GM12878 (cell line): ENCODE results near the gene MBD3. TPM values are rescaled to one million over a fixed set of nuclear protein-coding genes. Genes with fewer than 3 reads are reported as not detected.

Experiments
- ATAC-seq: fragments of 200-7000 bp; cut with Tn5 transposase; 3 replicates; pipeline ENCODE4 v1.9.1; 2020; ENCODE audit warnings: mild to moderate bottlenecking, moderate library complexity
- BruUV-seq: library from RNA; stranded (reverse); fragments of 400-500 nt; replicated peaks from 2 replicates; lab custom pipeline; 2021; lab: Mats Ljungman, UMichigan
- CTCF ChIA-PET: fragments of 300-600 bp; sonication (Branson Sonifier 250); formaldehyde crosslinking; extraction: SDS; loops from one replicate; lab custom pipeline; 2021; ENCODE audit warnings: inconsistent platforms; lab: Yijun Ruan, JAX
- POLR2A ChIA-PET: fragments of 350-600 bp; formaldehyde crosslinking; extraction: SDS; loops from one replicate; lab custom pipeline; 2021; ENCODE audit warnings: inconsistent platforms; lab: Charles Lee
- RAD21 ChIA-PET: fragments of 300-600 bp; sonication (Branson Sonifier 250); formaldehyde crosslinking; loops from one replicate; lab custom pipeline; 2023; ENCODE audit warnings: antibody characterized with exemption; ENCODE audit not compliant: unreplicated experiment; lab: Charles Lee
- SMC1A ChIA-PET: fragments of 300-600 bp; sonication (Branson Sonifier 250); formaldehyde crosslinking; loops from one replicate; lab custom pipeline; 2023; ENCODE audit not compliant: unreplicated experiment, uncharacterized antibody; lab: Charles Lee
- DNase-seq: peaks from one replicate; pipeline ENCODE4 v3.0.0-alpha.2; 2011; ENCODE audit warnings: low read depth, low spot score
- FAIRE-seq: peaks from 3 replicates; lab custom pipeline; 2011; peaks lifted over from hg19 to GRCh38; lab: Jason Lieb, UNC
- H2AFZ ChIP-seq: 2 replicates; pipeline ENCODE4 v1.6.0; 2011; ENCODE audit warnings: low read depth, low read length, control low read depth; ENCODE audit not compliant: control insufficient read depth
- H3K27ac ChIP-seq: 2 replicates; pipeline ENCODE4 v1.5.1; 2011; ENCODE audit warnings: control low read depth; ENCODE audit not compliant: control insufficient read depth, insufficient read depth
- H3K27me3 ChIP-seq, 2 experiments: replicated peaks in 1 of 2; 2 replicates each; pipeline versions ENCODE4 v1.6.0 to v1.6.1; 2011; ENCODE audit warnings: low read length in 1 of 2; ENCODE audit not compliant: control insufficient read depth in 2 of 2, insufficient read depth in 2 of 2
- H3K36me3 ChIP-seq, 2 experiments: 2 replicates each; pipeline ENCODE4 v1.5.1; 2011; ENCODE audit warnings: low read length in 1 of 2; ENCODE audit not compliant: control insufficient read depth in 2 of 2, insufficient read depth in 2 of 2
- H3K4me1 ChIP-seq: 2 replicates; pipeline ENCODE4 v1.6.1; 2011; ENCODE audit warnings: mild to moderate bottlenecking, low read length, moderate library complexity, mixed read lengths; ENCODE audit not compliant: control insufficient read depth, insufficient read depth
- H3K4me2 ChIP-seq: 2 replicates; pipeline ENCODE4 v1.6.0; 2011; ENCODE audit warnings: control low read depth; ENCODE audit not compliant: control insufficient read depth, insufficient read depth
- H3K4me3 ChIP-seq: fragments of 200-600 bp; sonication (generic); 2 replicates; pipeline ENCODE4 v1.5.1; 2016
- H3K79me2 ChIP-seq: 2 replicates; pipeline ENCODE4 v1.6.0; 2011; ENCODE audit warnings: low read length; ENCODE audit not compliant: control insufficient read depth, insufficient read depth
- H3K9ac ChIP-seq: 2 replicates; pipeline ENCODE4 v1.8.0; 2011; ENCODE audit warnings: low read length, control low read depth, mixed read lengths; ENCODE audit not compliant: control insufficient read depth, insufficient read depth
- H3K9me3 ChIP-seq: replicated peaks from 3 replicates; pipeline ENCODE4 v1.5.1; 2011; ENCODE audit warnings: mild to moderate bottlenecking, low read length; ENCODE audit not compliant: control insufficient read depth, insufficient read depth
- H4K20me1 ChIP-seq: 2 replicates; pipeline ENCODE4 v1.6.0; 2011; ENCODE audit not compliant: control insufficient read depth, insufficient read depth
- CEBPB ChIP-seq, 2 experiments: fragments of 150-350 bp in 1 of 2; IDR thresholded peaks; 2 replicates each; pipeline ENCODE4 v1.6.1; 2012 to 2014; ENCODE audit warnings: low read depth in 2 of 2, low read length in 2 of 2, borderline replicate concordance in 1 of 2, inconsistent platforms in 1 of 2
- FOXK2 ChIP-seq: fragments of 450-650 bp; IDR thresholded peaks from 2 replicates; pipeline ENCODE4 v1.6.1; 2017; ENCODE audit warnings: mild to moderate bottlenecking, moderate library complexity
- FOXM1 ChIP-seq: IDR thresholded peaks from 2 replicates; pipeline ENCODE4 v1.6.1; 2012; ENCODE audit warnings: low read depth, mild to moderate bottlenecking, inconsistent platforms, low read length, moderate library complexity
- GABPA ChIP-seq: IDR thresholded peaks from 2 replicates; pipeline ENCODE4 v1.6.1; 2014; ENCODE audit warnings: antibody characterized with exemption, low read depth, mild to moderate bottlenecking, inconsistent platforms
- HCFC1 ChIP-seq: fragments of 150-350 bp; IDR thresholded peaks from 2 replicates; pipeline ENCODE4 v1.6.1; 2014; ENCODE audit warnings: low read length
- KAT2A ChIP-seq: conservative IDR thresholded peaks from 2 replicates; pipeline ENCODE4 v1.6.1; 2011; ENCODE audit warnings: low read depth, low read length; ENCODE audit not compliant: control insufficient read depth
- MEF2B ChIP-seq: fragments of 450-650 bp; IDR thresholded peaks from 2 replicates; pipeline ENCODE4 v1.6.1; 2018; ENCODE audit warnings: mild to moderate bottlenecking, moderate library complexity; ENCODE audit not compliant: partially characterized antibody, poor library complexity, severe bottlenecking
- MTA2 ChIP-seq: fragments of 450-650 bp; IDR thresholded peaks from 2 replicates; pipeline ENCODE4 v1.6.1; 2016; ENCODE audit warnings: low read depth, mild to moderate bottlenecking, moderate library complexity
- MXI1 ChIP-seq: fragments of 150-350 bp; IDR thresholded peaks from 2 replicates; pipeline ENCODE4 v1.6.1; 2011; ENCODE audit warnings: low read depth, mild to moderate bottlenecking, inconsistent platforms, low read length, improper control_type of control experiment
- PML ChIP-seq: IDR thresholded peaks from 2 replicates; pipeline ENCODE4 v1.6.1; 2012; ENCODE audit warnings: low read length, inconsistent platforms
- RAD21 ChIP-seq: IDR thresholded peaks from 2 replicates; pipeline ENCODE4 v1.6.1; 2011; ENCODE audit warnings: mild to moderate bottlenecking, low read depth, low read length, moderate library complexity; ENCODE audit not compliant: insufficient read depth
- RAD51 ChIP-seq: fragments of 450-650 bp; IDR thresholded peaks from 2 replicates; pipeline ENCODE4 v1.6.1; 2016; ENCODE audit warnings: moderate library complexity, mild to moderate bottlenecking, inconsistent platforms
- SIN3A ChIP-seq: IDR thresholded peaks from 2 replicates; pipeline ENCODE4 v1.6.1; 2012; ENCODE audit warnings: low read depth, low read length, improper control_type of control experiment
- SMARCA5 ChIP-seq: fragments of 450-650 bp; IDR thresholded peaks from 2 replicates; pipeline ENCODE4 v1.6.1; 2017; ENCODE audit warnings: mild to moderate bottlenecking
- SPI1 ChIP-seq: IDR thresholded peaks from 2 replicates; pipeline ENCODE4 v1.6.1; 2011; ENCODE audit warnings: low read depth, mild to moderate bottlenecking, low read length, moderate library complexity, borderline replicate concordance; ENCODE audit not compliant: insufficient read depth
- SREBF2 ChIP-seq: IDR thresholded peaks from 2 replicates; pipeline ENCODE4 v1.6.1; 2012; ENCODE audit warnings: mild to moderate bottlenecking, low read length
- SRF ChIP-seq, 2 experiments: IDR thresholded peaks; 2 replicates each; pipeline ENCODE4 v1.6.1; 2011; ENCODE audit warnings: low read depth in 2 of 2, low read length in 2 of 2, mild to moderate bottlenecking in 1 of 2, moderate library complexity in 1 of 2
- STAT3 ChIP-seq: IDR thresholded peaks from 2 replicates; pipeline ENCODE4 v1.6.1; 2011; ENCODE audit warnings: low read depth, low read length, improper control_type of control experiment
- WGBS: methylation state at CpG from one replicate; pipeline ENCODE4 v1.1.6; 2016; ENCODE audit warnings: low lambda C conversion rate; ENCODE audit not compliant: insufficient replicate concordance, insufficient coverage; ENCODE audit errors: missing lambda C conversion rate; 5-methylcytosine and 5-hydroxymethylcytosine counted together
- in situ Hi-C: fragments of 300-500 bp; cut with MboI; formaldehyde crosslinking; loops from 9 replicates; pipeline ENCODE4 v1.14.3; 2018; ENCODE audit warnings: mixed read lengths
- intact Hi-C: fragments of 100-400 bp; cut with micrococcal nuclease; formaldehyde crosslinking; loops from one replicate; pipeline ENCODE4 v1.14.2; 2022; ENCODE audit not compliant: unreplicated experiment
- polyA plus RNA-seq, 11 experiments: library from polyadenylated mRNA; depleted of rRNA in 4 of 11; unstranded in 6 of 11; stranded (reverse) in 5 of 11; fragments of >200 nt; fragmentation: Nextera tagmentation in 4 of 11; fragmentation: Illumina TruSeq in 1 of 11; extraction: Ambion mirVana in 4 of 11; extraction: Trizol in 1 of 11; gene quantifications; 1 replicate in 1 of 11; 2 replicates in 10 of 11; pipeline versions ENCODE4 v1.2.1 to v1.2.3, GENCODE V29; 2011 to 2016; ENCODE audit warnings: inconsistent platforms in 2 of 11, missing spikeins in 2 of 11, low read depth in 1 of 11
- total RNA-seq, 4 experiments: library from RNA; depleted of rRNA in 3 of 4; stranded (reverse); fragments of >200 nt in 3 of 4; fragmentation: Illumina TruSeq in 1 of 4; extraction: Trizol in 1 of 4; gene quantifications; 2 replicates each; pipeline versions ENCODE4 v1.2.1 to v1.2.3, GENCODE V29; 2013 to 2021

The MBD3 gene
- total and polyA plus RNA-seq, 10 of the 15 experiments (the other 5 are each of a cell fraction or from before 2014, with no cell fraction given), result 0.13 to 107 (median 21.9) TPM

DNA sequence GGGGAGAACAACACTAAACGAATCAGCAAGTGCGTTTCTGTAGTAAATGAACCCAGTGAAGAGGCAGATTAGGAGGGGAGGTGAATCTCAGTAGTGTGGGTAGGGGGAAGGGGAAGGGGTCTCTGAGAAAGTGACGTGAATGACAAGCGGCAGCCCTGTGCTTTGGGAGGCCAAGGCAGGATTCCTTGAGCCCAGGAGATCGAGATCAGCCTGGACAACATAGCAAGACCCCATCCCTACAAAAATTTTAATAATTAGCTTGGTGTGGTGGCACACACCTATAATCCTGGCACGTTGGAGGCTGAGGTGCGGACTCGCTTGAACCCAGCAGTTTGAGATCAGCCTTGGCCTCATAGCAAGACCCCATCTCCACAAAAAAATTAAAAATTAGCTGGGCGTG lies 60.7 kb downstream of the MBD3 start:
- H3K27me3 ChIP-seq, result no peaks in the 10 kb centered on the region
- no peak for FAIRE-seq

DNA sequence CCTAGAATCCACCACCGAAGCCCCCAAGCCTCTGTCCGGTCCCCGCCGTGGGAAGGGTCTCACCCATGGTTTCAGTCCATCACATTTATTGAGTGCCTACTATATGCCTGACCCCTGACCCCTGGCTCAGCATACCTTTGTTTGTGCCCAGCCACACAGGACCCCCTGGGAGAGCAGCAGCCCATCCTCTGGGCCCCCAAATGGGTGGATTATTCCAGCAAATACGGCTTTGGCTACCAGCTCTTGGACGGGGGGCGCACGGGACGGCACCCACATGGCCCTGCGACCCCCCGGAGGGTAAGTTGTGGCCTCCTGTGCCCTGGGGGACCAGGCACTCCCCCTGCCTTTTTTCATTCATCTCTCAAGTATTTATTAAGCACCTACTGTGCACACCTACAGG lies 61.1 kb downstream of the MBD3 start:
- no peak overlapping the region for H3K9ac ChIP-seq
- ChIA-PET RAD21 (no interaction called here), SMC1A (no interaction called here), POLR2A (no interaction called here), CTCF (no interaction called here)
- 60% methylated on average over 11 of the region's 11 CpGs for WGBS
- no peaks in the 10 kb centered on the region for H3K9me3 ChIP-seq
- DNase-seq, result no peak
- TF ChIP-seq GABPA (no peak), RAD21 (no peak), MXI1 (no peak), PML (no peak), MEF2B (no peak), SMARCA5 (no peak), SRF (IDR thresholded peaks at IDR 0.05; ENCODE audit: low read depth in 2 of 2, low read length in 2 of 2) (no peak), HCFC1 (no peak)
- H3K4me1 ChIP-seq, result no peaks in the 10 kb centered on the region
- intact Hi-C loops, result no loop called here
- no peaks in the 10 kb centered on the region for H3K79me2 ChIP-seq
- FAIRE-seq, result no peak
- no peak overlapping the region for H2AFZ ChIP-seq
- H3K4me2 ChIP-seq, result no peak overlapping the region
- in situ Hi-C loops, result no loop called here
- H4K20me1 ChIP-seq, result no peaks in the 10 kb centered on the region
- H3K27ac ChIP-seq, result no peak overlapping the region
- ATAC-seq, result no peak
- H3K27me3 ChIP-seq, result no peaks in the 10 kb centered on the region
- no TSS peak for BruUV-seq
- no peak overlapping the region for H3K4me3 ChIP-seq
- no peaks in the 10 kb centered on the region for H3K36me3 ChIP-seq

More for the DNA sequence above, 60.7 kb downstream of the MBD3 start:
- RAD21 ChIA-PET, result no interaction called here
- no peaks in the 10 kb centered on the region for H3K79me2 ChIP-seq
- CTCF ChIA-PET, result no interaction called here
- intact Hi-C loops, result no loop called here
- POLR2A ChIA-PET, result no interaction called here
- H2AFZ ChIP-seq, result no peak overlapping the region
- H3K27ac ChIP-seq, result no peak overlapping the region
- ATAC-seq, result no peak
- in situ Hi-C loops, result no loop called here
- SMC1A ChIA-PET, result no interaction called here
- no peaks in the 10 kb centered on the region for H3K36me3 ChIP-seq
- no TSS peak for BruUV-seq
- no peak for DNase-seq
- H4K20me1 ChIP-seq, result no peaks in the 10 kb centered on the region
- no peak overlapping the region for H3K4me3 ChIP-seq
- H3K4me1 ChIP-seq, result no peaks in the 10 kb centered on the region
- H3K9me3 ChIP-seq, result no peaks in the 10 kb centered on the region
- H3K9ac ChIP-seq, result no peak overlapping the region
- no peak overlapping the region for H3K4me2 ChIP-seq
- 61% methylated on average over 9 of the region's 9 CpGs for WGBS
- no peak for TF ChIP-seq SRF (IDR thresholded peaks at IDR 0.05; ENCODE audit: low read depth in 2 of 2, low read length in 2 of 2)
- no peak for TF ChIP-seq SREBF2
- no peak for TF ChIP-seq SPI1
- no peak for TF ChIP-seq KAT2A
- TF ChIP-seq CEBPB (IDR thresholded peaks at IDR 0.05; ENCODE audit: borderline replicate concordance in 1 of 2, low read depth in 2 of 2, low read length in 2 of 2), result no peak
- no peak for TF ChIP-seq FOXK2
- no peak for TF ChIP-seq FOXM1
- TF ChIP-seq RAD51, result no peak
- TF ChIP-seq SIN3A, result no peak
- no peak for TF ChIP-seq MTA2
- TF ChIP-seq STAT3, result no peak
